ENCODE data around the gene LRP1. TPM values are rescaled to one million over a fixed set of nuclear protein-coding genes. Genes with fewer than 3 reads are reported as not detected.
A peak's percentile ranks its signal among the peaks of the same experiment; 100 is the strongest.
"Not testable (repeated sequence)": the region's sequence is repeated elsewhere in the genome, so short reads cannot be mapped to it uniquely, and the experiment has no call there.

The LRP1 gene
- total RNA-seq, 1 donor from 2014 or later: 277 TPM

DNA sequence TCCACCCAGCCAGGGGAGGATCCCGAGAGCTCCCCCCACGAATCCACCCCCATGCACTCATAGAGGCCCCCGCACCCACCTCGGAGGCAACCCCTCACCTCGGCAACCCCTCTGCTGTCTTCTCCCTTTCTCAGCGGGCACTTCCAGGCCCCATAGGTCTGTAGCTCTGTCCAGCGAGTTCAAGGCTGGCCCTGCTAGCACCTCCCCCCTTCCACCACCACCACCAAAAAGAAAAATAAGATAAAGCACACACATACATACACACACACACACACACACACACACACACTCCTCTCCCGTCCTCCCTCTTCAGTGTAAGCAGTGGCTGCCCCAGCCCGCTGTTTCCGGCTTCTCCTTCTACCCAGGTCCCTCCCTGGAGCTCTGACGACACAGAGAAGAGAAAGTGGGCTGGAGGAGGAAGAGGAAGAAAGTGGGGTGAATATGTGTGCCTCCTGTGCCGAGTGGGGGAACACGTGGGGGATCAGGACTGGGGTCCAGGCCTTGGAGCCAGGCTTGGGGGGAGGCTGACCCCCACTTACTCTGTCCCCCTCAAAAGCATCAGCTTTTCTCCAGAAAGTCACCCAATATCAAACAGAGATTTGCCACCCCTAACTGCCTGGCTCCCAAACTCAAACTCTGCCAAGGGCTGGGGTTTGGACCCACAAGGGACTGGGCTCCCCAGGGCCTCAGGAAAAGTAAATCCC, 17.1 kb upstream of the LRP1 start, which contains the start of gene STAT6:
Gene STAT6 (minus strand): TSS at position 332 of the 704 bp plus-strand sequence. CDS start 3,084 bp downstream, outside the sequence.
- peak; percentile 97 for DNase-seq (ENCODE audit: low spot score)

DNA sequence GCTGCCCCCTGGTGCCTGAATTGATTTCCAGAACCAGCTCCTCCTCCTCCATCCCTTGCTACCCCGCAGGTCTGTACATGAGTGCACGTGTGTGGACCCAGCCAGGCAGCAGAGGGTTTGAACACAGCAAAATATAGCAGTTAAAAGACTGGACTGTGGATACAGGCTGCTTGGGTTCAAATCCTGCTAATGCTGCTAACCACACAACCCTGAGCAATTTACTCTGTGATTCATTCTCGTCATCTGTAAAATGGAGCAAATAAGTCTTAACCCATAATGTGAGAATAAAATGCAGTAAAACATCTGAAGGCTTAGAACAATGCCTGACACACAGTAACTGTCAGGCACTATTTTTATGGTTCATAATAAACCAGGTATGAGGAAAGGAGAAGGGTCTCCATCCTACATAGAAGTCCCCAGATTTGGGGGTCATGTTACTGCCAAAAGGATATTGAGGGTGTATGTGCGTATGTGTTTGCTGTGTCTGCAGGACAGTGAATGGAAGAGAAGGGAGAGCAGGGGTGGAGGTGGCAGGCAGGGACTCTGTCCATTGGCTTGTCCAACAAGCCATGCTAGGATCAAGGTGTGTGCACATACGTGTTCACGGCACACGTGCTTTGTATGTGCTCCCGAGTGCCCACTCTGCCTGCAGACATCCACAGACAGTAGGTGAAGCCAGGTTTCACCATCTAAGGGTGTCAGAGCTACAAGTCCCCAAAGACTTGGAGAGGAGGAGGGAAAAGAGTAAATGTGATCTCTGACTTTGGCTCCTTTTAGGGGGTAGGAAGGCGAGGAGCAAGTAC, 15.6 kb upstream of the LRP1 start:
- no peak for DNase-seq (ENCODE audit: low spot score)

GRCh38 chr12:57116580-57117281, 11.6 kb upstream of the LRP1 start:
- DNase-seq (ENCODE audit: low spot score): no peak

DNA sequence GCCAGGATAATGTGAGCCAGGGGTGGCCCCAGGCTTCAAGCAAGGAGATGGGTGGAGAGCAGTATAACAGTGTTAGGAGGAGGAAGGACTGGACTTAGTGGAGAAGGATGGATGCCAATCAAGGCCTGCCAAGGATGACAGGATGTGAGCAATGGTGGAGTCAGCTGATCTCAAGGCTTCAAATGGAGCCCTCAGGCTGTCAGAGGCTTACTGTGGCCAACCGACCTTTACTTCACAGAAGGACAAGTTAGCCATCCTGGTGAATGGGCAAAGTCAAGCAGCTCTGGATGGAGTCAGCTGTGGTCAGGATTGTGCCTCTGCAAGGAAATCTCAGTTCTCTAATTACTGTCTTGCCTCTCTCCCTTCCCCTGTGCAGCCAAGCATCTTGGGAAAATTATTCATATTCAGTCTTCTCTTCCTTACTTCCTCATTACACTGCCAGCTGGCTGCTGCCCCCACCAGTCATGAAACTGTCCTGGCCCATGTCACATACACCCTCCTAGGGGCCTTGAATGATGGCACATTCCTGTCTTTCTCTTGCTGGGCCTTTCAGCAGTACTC, 9.5 kb upstream of the LRP1 start:
- DNase-seq (ENCODE audit: low spot score): no peak

GRCh38 chr12:57119294-57120085, 8.8 kb upstream of the LRP1 start:
- no peak for DNase-seq (ENCODE audit: low spot score)

DNA sequence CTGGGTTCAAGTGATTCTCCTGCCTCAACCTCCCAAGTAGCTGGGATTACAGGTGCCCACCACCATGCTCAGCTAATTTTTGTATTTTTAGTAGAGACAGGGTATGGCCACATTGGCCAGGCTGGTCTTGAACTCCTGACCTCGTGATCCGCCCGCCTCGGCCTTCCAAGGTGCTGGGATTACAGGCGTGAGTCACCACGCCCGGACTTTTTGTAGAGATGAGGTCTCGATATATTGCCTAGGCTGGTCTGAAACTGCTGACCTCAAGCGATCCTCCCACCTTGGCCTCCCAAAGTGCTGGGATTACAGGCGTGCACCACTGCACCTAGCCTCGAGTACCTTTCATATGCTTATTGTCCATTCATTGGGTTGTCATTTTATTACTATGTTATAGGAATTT, 7.6 kb upstream of the LRP1 start:
- not testable (repeated sequence) for DNase-seq (ENCODE audit: low spot score)

DNA sequence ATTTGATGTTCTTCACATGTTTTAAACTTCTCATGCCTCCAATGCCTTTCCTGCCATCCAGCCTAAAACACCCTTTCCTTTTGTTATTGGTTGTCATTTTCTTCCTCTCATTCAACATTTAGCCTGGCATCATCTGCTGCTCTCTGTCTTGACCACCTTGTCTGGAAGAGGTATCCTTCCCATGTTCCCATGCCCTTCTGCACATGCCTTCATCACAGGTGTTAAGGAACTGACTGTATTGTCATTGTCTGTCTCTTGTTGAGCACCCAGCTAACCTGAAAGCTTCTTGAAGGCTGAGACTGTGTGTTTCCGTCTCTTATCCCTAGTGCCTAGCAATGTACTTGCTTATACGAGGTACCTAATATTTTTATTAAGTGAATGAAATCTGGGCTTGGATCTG, 4.5 kb upstream of the LRP1 start:
- DNase-seq (ENCODE audit: low spot score): no peak

DNA sequence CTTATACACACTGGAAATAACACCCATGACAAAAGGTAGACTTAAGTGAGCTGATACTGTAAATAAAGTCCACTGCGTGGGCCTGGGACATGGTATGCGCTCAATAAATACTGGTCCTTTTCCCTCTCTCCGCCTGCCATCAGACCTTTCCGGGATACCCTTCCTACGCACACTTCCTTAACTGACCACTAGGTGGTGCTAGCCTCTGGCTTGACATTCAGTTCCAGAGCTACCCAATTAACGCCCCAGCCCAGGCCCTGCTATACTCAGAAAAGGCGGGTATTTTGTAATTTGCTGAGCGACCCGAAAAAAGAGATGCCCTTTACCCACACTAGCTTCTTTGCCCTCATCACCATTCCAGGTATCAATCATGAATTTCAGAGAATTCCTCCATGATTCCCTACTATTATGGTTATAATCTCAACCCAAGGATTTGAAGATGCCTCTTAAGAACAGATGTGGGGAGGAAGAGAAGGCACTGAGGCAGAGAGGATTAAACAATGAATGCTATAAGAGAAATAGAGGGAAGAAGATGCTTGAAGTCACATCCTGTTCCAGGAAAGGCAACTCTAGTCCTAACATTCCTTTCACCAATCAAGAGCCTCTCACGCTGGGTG, 3.9 kb upstream of the LRP1 start:
- peak; percentile 85 for DNase-seq (ENCODE audit: low spot score)

- DNase-seq (ENCODE audit: low spot score): no peak
These were observed 2.2 kb upstream of the LRP1 start for GRCh38 chr12:57126061-57126460.

DNA sequence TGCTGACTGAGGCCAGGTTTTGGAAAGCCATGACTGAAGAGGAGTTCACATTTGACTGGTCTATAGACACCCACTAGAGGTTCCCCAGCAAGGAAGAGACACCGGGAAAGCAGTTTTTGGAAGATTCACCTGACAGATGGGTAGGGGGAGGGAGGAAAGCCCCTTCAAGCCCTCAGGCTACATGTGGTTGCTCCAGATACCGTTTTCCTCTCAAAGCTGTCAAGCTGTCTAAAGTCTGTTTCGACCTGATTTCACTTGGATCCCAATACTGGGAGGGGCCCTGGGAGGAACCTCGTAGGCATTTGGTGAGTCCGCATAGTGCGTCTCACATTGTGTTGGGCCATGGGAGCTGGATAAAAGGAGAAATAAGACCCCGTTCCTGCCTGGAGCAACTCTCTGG, 1.7 kb upstream of the LRP1 start:
- DNase-seq (ENCODE audit: low spot score): no peak

- DNase-seq (ENCODE audit: low spot score): peak; percentile 58
These were observed 1.1 kb upstream of the LRP1 start for GRCh38 chr12:57127101-57127725.

DNA sequence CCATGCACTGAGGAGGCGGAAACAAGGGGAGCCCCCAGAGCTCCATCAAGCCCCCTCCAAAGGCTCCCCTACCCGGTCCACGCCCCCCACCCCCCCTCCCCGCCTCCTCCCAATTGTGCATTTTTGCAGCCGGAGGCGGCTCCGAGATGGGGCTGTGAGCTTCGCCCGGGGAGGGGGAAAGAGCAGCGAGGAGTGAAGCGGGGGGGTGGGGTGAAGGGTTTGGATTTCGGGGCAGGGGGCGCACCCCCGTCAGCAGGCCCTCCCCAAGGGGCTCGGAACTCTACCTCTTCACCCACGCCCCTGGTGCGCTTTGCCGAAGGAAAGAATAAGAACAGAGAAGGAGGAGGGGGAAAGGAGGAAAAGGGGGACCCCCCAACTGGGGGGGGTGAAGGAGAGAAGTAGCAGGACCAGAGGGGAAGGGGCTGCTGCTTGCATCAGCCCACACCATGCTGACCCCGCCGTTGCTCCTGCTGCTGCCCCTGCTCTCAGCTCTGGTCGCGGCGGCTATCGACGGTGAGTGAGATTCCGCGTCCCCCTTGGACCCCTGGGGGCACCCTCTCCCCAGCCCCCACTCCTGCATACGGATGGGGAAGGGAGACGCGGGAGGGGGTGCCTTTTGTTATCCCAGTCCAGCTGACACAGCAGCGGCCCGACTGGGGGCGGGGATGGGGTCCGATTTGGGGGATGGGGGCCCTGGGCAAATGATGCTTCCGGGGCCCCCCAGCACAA, 400 bp downstream of the LRP1 start:
- no peak for DNase-seq (ENCODE audit: low spot score)

DNA sequence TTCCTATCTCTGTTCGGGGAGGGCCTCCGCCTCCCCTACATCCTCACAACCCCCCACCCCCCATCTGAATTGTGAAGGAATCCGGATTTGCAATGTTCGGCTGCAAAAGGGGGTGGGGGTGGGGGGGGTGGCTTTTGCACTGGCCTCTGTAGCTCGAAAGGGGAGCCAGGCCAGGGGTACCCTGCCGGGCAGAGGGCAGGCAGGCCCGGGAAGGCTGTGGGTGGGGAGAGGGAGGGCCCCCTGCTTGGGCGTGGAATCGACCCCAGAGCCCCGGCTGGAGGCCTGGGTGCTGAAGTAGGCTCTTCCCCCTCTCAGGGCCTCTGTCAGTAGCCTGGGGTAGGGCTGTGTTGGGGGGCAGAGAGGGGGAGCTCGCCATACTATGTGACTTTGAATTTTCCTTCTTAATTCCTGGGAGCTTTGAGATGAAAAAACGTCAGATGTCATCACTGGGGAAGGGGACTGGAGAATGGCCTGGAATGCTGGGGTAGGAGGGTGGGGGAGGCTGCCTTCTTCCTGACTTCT, 1.1 kb downstream of the LRP1 start:
- peak; percentile 63 for DNase-seq (ENCODE audit: low spot score)

DNA sequence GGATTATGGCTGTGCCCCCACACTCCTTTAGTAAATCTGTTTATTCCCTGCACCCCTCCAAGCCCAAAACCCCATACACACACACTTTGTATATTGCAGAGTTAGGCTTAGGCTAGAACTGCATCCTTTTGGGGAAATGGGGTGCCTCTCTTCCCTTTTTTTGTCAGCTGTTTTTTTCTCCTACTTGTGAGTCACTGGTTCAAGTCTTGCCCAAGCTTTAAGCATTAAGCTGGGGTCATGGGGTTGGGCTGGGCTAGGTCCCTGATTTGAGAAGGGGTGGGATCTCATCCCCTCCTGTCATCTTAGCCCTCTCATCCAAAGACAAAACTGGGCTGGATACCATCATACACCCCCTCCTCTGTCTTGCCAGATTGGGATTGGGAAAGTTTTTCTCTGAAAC, 1.6 kb downstream of the LRP1 start:
- peak; percentile 59 for DNase-seq (ENCODE audit: low spot score)

DNA sequence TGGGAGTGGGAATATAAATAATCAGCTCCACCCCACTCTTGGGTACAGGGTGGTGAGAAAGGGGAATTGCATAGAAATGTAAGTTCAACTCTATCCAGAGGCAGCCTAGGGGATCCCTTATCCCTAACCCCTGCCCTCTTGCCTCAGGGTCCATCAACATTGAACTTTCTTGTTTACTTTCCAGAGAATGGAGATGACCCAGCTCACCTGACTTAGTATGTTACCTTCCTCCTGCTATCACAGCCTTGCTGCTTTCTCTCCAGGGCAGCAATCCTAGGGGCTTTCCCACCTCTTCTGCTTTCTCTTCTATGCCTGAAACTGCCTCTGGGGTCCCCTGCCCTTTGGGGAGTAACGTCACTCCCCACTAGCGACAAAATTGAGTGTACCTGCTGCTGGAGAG, 2.7 kb downstream of the LRP1 start:
- no peak for DNase-seq (ENCODE audit: low spot score)

DNA sequence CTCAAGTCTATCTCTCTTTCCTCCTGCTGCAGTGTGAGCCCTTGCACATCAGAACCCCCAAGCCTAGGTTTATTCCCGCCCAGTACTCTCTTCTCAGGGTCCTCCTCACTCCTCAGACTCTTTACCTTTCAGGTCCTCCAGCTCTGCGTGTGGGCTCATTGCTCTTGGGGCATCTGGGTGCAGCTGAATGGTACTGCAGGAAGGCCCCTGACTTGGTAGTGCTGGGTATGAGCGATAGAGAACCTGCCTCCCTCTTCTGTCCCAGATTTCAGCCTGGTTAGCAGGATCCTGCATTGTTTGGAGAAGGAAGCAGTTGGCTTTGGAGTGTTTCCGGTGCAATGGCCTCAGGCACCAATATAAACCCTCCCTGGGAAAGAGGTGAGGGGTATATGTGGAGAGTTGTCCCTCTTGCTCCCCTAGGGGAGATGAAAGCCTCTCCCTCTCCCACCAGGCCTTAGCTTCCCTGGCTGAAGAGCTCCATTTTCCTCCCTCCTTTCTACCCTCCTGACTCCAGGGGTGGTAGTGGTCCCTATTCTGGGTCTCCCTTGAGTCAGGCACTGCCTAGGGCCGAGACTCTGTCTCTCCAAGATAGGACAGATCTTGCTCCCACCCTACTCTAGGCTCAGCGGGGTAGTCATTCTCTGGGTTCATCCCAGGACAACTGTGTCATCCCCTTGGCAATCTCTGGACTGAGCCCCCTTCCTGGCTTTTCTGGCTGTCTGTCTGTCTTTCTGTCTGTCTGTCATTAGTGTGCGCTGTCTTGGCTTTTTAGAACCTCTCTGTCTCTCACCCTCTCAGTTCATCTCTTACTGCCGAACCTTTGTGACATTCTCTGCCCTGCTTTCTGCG, 3.8 kb downstream of the LRP1 start:
- no peak for DNase-seq (ENCODE audit: low spot score)

DNA sequence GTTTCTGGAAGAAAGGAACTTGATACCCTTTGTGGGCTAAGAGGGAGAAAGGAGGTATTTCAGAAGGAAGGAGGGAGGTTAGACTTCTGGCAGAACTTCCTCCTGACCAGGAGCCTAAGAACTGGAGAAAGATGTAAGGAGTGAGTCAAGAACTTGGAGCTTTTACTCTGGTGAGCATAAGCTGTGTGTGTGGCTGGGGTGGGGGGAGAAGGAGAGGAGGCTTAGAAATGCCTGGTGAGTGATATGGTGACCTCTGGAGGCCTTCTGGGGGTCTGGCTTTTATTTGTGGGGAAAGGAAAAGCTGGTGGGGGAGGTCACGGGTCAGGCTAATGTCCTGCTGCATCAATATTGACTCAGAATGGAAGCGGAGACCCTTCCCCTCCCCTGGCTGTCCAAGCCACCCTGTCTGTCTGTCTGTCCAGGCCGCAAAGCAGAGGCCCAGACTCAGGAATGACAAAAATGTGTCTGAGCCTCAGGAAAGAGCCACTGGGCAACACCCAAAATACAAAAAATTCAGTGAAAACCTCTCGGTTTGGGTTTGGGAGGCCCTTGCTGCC, 4.8 kb downstream of the LRP1 start:
- peak; percentile 70 for DNase-seq (ENCODE audit: low spot score)

DNA sequence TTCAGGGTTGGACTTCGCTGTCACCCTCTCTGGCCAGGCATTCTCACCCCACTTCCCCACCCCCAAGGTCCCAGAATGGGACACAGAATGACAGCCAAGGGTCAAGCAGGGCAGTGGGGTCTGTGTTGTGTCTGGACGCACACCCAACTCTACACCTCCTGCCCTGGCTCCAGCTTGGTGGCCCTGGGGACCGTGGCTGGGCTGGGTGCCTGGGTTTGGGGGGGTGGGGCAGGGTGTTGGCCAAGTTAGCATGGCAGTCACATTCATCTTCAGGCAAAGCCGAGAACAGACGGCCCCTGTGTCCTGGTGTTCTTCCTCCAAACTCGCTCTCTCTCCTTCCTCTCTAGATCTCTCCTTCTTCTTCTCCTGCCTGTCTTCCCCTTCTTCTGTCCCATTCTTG, 5.6 kb downstream of the LRP1 start:
- no peak for DNase-seq (ENCODE audit: low spot score)
